Colonic mucosa (tissue), 4 donors: Measurements from ENCODE around the gene MBTPS2. TPM values are rescaled to one million over a fixed set of nuclear protein-coding genes. Genes with fewer than 3 reads are reported as not detected.
A peak's percentile ranks its signal among the peaks of the same experiment; 100 is the strongest.

Experiments
- DNase-seq: peaks from one replicate; pipeline ENCODE4 v3.0.0-alpha.2; 2020
- H3K27ac ChIP-seq: fragments of 200-600 bp; one replicate; pipeline ENCODE4 v1.8.0; 2021
- H3K27me3 ChIP-seq: fragments of 200-600 bp; one replicate; pipeline ENCODE4 v1.8.0; 2021
- H3K36me3 ChIP-seq: fragments of 200-600 bp; one replicate; pipeline ENCODE4 v1.8.0; 2021
- H3K4me1 ChIP-seq: fragments of 200-600 bp; one replicate; pipeline ENCODE4 v1.8.0; 2021; ENCODE audit warnings: mild to moderate bottlenecking
- H3K4me3 ChIP-seq: fragments of 200-600 bp; one replicate; pipeline ENCODE4 v1.8.0; 2021
- H3K9ac ChIP-seq, 2 donors: one replicate each; pipeline ENCODE4 v1.7.0; 2013; ENCODE audit warnings: control low read depth in 2 of 2, low read depth in 2 of 2, low read length in 2 of 2
- H3K9me3 ChIP-seq: fragments of 200-600 bp; one replicate; pipeline ENCODE4 v1.8.0; 2021
- intact Hi-C: fragments of 100-400 bp; cut with DNase I; formaldehyde crosslinking; loops from one replicate; pipeline ENCODE4 v1.14.1; 2022
- total RNA-seq, 2 donors: library from RNA; stranded (reverse); fragmentation: NEBNext Ultra II Directional in 1 of 2; extraction: Animal tissue kit (Norgen Biotek cat#: 25700) in 1 of 2; gene quantifications; one replicate each; pipeline ENCODE4 v1.2.1, GENCODE V29; 2021
- TF ChIP-seq, protein P1 (sequence below): fragments of 200-600 bp; IDR thresholded peaks from one replicate; pipeline ENCODE4 v1.8.0; 2022; ENCODE audit warnings: antibody characterized with exemption, mild to moderate bottlenecking
- donor health status: healthy.
- donor health status: DM: no; HTN: no; CAD: no.
- donor health status: DM: no; HTN: no; CAD: no.

The MBTPS2 gene
- total RNA-seq, 2 donors from 2014 or later, result 8.3 to 8.8 TPM

DNA sequence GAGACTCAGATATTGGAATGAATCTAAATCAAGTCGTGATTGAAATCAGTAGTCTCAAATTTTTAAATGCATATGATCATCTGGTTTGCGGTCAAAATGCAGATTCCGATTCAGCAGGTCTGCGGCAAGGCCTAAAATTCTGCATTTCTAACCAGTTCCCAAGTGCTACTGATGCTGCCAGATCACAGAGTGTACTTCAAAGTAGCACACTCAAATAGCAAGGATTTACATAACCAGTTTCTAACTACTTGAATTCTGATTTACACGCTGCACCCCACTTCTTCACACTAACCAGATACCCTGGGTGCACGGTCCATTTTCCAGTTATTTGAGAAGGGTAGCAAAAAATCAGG lies 752 bp downstream of the MBTPS2 start:
- Histone ChIP-seq H3K4me3 (peak overlapping the region; percentile 53), H3K9ac (peak overlapping the region; percentile 68 to 87), H3K27ac (peak overlapping the region; percentile 47), H3K36me3 (no peaks in the 10 kb centered on the region), H3K9me3 (no peaks in the 10 kb centered on the region), H3K4me1 (no peaks in the 10 kb centered on the region), H3K27me3 (no peaks in the 10 kb centered on the region)
- TF ChIP-seq, protein P1, sequence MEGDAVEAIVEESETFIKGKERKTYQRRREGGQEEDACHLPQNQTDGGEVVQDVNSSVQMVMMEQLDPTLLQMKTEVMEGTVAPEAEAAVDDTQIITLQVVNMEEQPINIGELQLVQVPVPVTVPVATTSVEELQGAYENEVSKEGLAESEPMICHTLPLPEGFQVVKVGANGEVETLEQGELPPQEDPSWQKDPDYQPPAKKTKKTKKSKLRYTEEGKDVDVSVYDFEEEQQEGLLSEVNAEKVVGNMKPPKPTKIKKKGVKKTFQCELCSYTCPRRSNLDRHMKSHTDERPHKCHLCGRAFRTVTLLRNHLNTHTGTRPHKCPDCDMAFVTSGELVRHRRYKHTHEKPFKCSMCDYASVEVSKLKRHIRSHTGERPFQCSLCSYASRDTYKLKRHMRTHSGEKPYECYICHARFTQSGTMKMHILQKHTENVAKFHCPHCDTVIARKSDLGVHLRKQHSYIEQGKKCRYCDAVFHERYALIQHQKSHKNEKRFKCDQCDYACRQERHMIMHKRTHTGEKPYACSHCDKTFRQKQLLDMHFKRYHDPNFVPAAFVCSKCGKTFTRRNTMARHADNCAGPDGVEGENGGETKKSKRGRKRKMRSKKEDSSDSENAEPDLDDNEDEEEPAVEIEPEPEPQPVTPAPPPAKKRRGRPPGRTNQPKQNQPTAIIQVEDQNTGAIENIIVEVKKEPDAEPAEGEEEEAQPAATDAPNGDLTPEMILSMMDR, result no peak
- no peak for DNase-seq
- intact Hi-C loops, result no loop called here

DNA sequence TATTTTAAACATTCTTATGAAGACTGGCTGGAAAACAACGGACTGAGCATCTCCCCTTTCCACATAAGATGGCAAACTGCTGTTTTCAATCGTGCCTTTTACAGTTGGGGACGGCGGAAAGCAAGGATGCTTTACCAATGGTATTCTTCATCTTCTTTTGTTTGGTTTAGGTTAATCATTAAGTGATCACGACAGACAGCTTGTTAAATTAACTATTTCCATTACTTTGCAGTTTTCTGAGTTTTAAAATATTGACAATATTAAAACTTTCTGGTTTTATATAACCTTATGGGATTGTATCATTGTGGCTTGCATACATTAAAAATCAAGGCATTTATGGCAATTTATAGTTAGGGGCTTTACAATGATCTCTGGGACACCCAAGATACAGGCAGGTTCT lies 3.8 kb downstream of the MBTPS2 start:
- no peak for DNase-seq
- no peaks in the 10 kb centered on the region for H3K27me3 ChIP-seq
- H3K4me3 ChIP-seq, result no peak overlapping the region
- H3K36me3 ChIP-seq, result no peaks in the 10 kb centered on the region
- no peak overlapping the region for H3K9ac ChIP-seq
- intact Hi-C loops, result no loop called here
- H3K27ac ChIP-seq, result no peak overlapping the region
- H3K4me1 ChIP-seq, result no peaks in the 10 kb centered on the region
- TF ChIP-seq, protein P1, result no peak
- no peaks in the 10 kb centered on the region for H3K9me3 ChIP-seq

DNA sequence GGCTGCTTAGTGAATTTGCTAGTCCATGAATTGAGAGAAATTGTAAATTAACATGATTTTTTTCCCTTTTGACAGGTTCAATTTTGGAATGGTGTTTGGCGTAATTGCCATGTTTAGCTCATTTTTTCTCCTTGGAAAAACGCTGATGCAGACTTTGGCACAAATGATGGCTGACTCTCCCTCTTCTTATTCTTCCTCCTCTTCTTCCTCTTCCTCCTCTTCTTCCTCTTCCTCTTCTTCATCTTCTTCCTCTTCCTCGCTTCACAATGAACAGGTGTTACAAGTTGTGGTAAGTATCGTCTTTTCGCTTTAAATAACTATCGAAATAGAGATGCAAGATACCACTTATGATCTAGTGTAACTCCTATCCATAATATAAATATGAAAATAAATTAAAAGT lies 5.7 kb downstream of the MBTPS2 start:
- Histone ChIP-seq H3K4me1 (no peaks in the 10 kb centered on the region), H3K9me3 (no peaks in the 10 kb centered on the region), H3K9ac (no peak overlapping the region), H3K36me3 (no peaks in the 10 kb centered on the region), H3K27ac (no peak overlapping the region), H3K27me3 (no peaks in the 10 kb centered on the region), H3K4me3 (no peak overlapping the region)
- intact Hi-C loops, result no loop called here
- DNase-seq, result no peak
- TF ChIP-seq, protein P1, result no peak

DNA sequence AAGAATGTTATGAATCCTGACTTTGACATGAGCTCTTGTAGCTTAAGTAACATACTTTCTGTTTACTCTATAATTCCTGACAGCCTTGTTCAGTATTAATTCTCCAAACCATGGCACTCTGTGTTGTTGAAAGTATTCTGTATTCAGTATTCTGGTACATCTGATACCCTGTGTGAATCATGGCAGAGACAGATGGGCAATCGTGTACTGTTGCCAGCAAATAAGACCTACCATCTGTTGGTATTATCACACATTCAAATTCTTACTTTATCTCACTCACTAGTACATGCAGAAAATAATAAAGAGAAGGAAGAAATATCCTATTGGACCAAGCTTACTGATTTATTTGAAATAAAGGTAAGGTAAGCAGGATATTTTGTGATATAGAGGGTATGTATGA lies 7.9 kb downstream of the MBTPS2 start:
- TF ChIP-seq, protein P1, result no peak
- H3K27ac ChIP-seq, result no peak overlapping the region
- H3K4me1 ChIP-seq, result no peaks in the 10 kb centered on the region
- no peaks in the 10 kb centered on the region for H3K27me3 ChIP-seq
- DNase-seq, result no peak
- H3K9ac ChIP-seq, result no peak overlapping the region
- H3K36me3 ChIP-seq, result no peaks in the 10 kb centered on the region
- H3K4me3 ChIP-seq, result no peak overlapping the region
- H3K9me3 ChIP-seq, result no peaks in the 10 kb centered on the region
- intact Hi-C loops, result no loop called here

DNA sequence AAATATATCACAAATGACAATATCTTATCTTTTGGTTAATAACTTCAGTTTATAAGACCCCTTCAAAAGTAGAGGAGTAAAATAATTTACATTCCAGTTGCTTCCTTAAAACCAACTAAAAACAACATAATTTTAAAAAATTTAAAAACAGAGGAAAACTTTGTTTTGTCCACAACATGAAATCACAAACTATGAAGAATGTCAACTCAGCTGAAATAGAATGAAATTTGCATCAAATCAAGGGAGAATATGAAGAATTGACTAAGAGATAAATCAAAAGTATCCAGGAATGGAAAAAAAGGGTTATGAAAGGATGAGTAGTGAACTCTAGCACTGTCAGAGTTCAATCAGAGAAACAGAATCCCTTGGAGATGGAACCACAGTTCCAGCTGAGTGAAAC lies 14.2 kb downstream of the MBTPS2 start:
- Histone ChIP-seq H3K4me1 (no peaks in the 10 kb centered on the region), H3K36me3 (no peaks in the 10 kb centered on the region), H3K9me3 (no peaks in the 10 kb centered on the region), H3K4me3 (no peak overlapping the region), H3K27me3 (no peaks in the 10 kb centered on the region), H3K27ac (no peak overlapping the region), H3K9ac (no peak overlapping the region)
- intact Hi-C loops, result no loop called here
- TF ChIP-seq, protein P1, result no peak
- DNase-seq, result no peak

DNA sequence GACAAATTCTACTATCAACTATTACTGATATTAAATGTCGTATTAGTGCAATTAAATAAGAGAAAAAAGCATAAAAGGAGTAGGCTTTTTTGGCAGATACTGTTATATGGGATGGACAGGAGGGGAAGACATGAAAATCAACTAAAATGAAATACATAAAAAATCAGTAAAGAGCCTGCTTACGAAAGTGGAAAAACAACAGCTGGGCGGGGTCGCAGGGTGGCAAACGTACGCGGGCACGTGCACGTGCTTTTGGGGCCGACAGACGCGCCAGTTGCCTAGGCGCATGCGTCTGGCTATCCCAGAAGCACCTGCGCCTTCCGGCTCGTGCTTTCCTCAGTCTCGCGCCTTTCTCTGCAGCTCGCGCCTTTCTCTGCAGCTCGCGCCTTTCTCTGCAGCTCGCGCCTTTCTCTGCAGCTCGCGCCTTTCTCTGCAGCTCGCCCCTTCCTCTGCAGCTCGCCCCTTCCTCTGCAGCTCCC lies 16.6 kb downstream of the MBTPS2 start, which contains the start of gene YY2:
Gene YY2 (plus strand): TSS at position 51 of the 479 bp plus-strand sequence. CDS start 498 bp downstream, outside the sequence.
- TF ChIP-seq, protein P1, result no peak
- H3K9me3 ChIP-seq, result no peaks in the 10 kb centered on the region
- H3K27ac ChIP-seq, result no peak within 1 kb of the TSS
- H3K4me1 ChIP-seq, result no peaks in the 10 kb centered on the region
- intact Hi-C loops, result no loop called here
- no peak within 1 kb of the TSS for H3K9ac ChIP-seq
- H3K4me3 ChIP-seq, result no peak within 1 kb of the TSS
- H3K27me3 ChIP-seq, result no peaks in the 10 kb centered on the region
- DNase-seq, result no peak
- H3K36me3 ChIP-seq, result no peaks in the 10 kb centered on the region
